Measurements from ENCODE around the gene C15orf39.

The C15orf39 gene

DNA sequence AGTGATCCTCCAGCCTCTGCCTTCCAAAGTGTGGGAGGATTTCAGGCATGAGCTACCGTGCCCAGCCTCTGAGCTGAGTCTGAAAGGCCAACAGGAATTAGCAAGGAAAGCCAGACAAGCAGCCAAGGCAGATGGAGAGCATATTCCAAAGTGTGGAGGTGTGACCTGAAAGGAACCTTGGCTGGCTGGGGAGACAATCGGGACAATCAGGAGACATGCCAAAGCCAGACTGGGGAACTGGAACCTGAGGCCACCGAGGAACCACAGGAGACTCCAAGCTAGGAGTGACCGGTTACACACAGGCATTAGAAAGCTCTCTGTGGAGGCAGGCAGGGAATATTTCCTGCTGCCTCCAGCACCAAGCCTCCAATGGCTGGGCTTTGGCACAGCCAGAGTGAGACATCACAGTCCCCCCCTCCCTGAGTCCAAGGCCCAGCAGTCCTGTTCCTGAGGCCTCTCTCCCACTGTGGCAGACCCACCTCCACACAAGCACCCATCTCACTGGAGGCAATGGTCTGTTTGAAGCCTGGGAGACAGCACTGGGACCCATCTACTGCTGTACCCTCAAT is 4.5 kb upstream of the C15orf39 start:
- DNase-seq (ENCODE audit: low read depth in 1 of 2, low spot score in 1 of 2), result no peak
- no peak overlapping the region for H3K27ac ChIP-seq (replicated peaks)
- no peaks in the 10 kb centered on the region for H3K27me3 ChIP-seq (ENCODE audit: insufficient read depth, poor library complexity, severe bottlenecking)
- TF ChIP-seq SPI1 (IDR thresholded peaks at IDR 0.05; ENCODE audit: borderline replicate concordance, low read depth) (no peak), GABPA (IDR thresholded peaks at IDR 0.05; ENCODE audit: low read depth) (no peak), POLR2AphosphoS5 (IDR thresholded peaks at IDR 0.05; ENCODE audit: low read depth) (no peak)
- TF ChIP-seq, protein P1, sequence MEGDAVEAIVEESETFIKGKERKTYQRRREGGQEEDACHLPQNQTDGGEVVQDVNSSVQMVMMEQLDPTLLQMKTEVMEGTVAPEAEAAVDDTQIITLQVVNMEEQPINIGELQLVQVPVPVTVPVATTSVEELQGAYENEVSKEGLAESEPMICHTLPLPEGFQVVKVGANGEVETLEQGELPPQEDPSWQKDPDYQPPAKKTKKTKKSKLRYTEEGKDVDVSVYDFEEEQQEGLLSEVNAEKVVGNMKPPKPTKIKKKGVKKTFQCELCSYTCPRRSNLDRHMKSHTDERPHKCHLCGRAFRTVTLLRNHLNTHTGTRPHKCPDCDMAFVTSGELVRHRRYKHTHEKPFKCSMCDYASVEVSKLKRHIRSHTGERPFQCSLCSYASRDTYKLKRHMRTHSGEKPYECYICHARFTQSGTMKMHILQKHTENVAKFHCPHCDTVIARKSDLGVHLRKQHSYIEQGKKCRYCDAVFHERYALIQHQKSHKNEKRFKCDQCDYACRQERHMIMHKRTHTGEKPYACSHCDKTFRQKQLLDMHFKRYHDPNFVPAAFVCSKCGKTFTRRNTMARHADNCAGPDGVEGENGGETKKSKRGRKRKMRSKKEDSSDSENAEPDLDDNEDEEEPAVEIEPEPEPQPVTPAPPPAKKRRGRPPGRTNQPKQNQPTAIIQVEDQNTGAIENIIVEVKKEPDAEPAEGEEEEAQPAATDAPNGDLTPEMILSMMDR (IDR thresholded peaks at IDR 0.05; ENCODE audit: insufficient read depth, low read length), result no peak
- TF ChIP-seq, protein P2, sequence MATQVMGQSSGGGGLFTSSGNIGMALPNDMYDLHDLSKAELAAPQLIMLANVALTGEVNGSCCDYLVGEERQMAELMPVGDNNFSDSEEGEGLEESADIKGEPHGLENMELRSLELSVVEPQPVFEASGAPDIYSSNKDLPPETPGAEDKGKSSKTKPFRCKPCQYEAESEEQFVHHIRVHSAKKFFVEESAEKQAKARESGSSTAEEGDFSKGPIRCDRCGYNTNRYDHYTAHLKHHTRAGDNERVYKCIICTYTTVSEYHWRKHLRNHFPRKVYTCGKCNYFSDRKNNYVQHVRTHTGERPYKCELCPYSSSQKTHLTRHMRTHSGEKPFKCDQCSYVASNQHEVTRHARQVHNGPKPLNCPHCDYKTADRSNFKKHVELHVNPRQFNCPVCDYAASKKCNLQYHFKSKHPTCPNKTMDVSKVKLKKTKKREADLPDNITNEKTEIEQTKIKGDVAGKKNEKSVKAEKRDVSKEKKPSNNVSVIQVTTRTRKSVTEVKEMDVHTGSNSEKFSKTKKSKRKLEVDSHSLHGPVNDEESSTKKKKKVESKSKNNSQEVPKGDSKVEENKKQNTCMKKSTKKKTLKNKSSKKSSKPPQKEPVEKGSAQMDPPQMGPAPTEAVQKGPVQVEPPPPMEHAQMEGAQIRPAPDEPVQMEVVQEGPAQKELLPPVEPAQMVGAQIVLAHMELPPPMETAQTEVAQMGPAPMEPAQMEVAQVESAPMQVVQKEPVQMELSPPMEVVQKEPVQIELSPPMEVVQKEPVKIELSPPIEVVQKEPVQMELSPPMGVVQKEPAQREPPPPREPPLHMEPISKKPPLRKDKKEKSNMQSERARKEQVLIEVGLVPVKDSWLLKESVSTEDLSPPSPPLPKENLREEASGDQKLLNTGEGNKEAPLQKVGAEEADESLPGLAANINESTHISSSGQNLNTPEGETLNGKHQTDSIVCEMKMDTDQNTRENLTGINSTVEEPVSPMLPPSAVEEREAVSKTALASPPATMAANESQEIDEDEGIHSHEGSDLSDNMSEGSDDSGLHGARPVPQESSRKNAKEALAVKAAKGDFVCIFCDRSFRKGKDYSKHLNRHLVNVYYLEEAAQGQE (IDR thresholded peaks at IDR 0.05; ENCODE audit: insufficient replicate concordance, low read depth), result no peak
- H3K4me3 ChIP-seq (replicated peaks; ENCODE audit: insufficient read depth, low read length), result no peak overlapping the region

- H3K4me3 ChIP-seq (replicated peaks; ENCODE audit: insufficient read depth, low read length), result no peak overlapping the region
- H3K27ac ChIP-seq (replicated peaks), result no peak overlapping the region
Observed at GRCh38 chr15:75198560-75199356, 2.9 kb upstream of the C15orf39 start.

GRCh38 chr15:75199357-75199940 is 2.2 kb upstream of the C15orf39 start:
- no peaks in the 10 kb centered on the region for H3K27me3 ChIP-seq (ENCODE audit: insufficient read depth, poor library complexity, severe bottlenecking)
- TF ChIP-seq POLR2AphosphoS5 (IDR thresholded peaks at IDR 0.05; ENCODE audit: low read depth), result no peak
- TF ChIP-seq SPI1 (IDR thresholded peaks at IDR 0.05; ENCODE audit: borderline replicate concordance, low read depth), result no peak
- no peak for TF ChIP-seq GABPA (IDR thresholded peaks at IDR 0.05; ENCODE audit: low read depth)
- TF ChIP-seq, protein P2 (IDR thresholded peaks at IDR 0.05; ENCODE audit: insufficient replicate concordance, low read depth), result no peak
- TF ChIP-seq, protein P1 (IDR thresholded peaks at IDR 0.05; ENCODE audit: insufficient read depth, low read length), result no peak
- no peak overlapping the region; the same call in 1 of the 2 replicates for H3K27ac ChIP-seq (replicated peaks)
- DNase-seq (ENCODE audit: low read depth in 1 of 2, low spot score in 1 of 2), result no peak
- no peak overlapping the region for H3K4me3 ChIP-seq (replicated peaks; ENCODE audit: insufficient read depth, low read length)

More at GRCh38 chr15:75198560-75199356, 2.9 kb upstream of the C15orf39 start:
- peak in 1 of 2 experiments; percentile 68 for DNase-seq (ENCODE audit: low read depth in 1 of 2, low spot score in 1 of 2)
- TF ChIP-seq POLR2AphosphoS5 (IDR thresholded peaks at IDR 0.05; ENCODE audit: low read depth) (no peak), SPI1 (IDR thresholded peaks at IDR 0.05; ENCODE audit: borderline replicate concordance, low read depth) (no peak)
- TF ChIP-seq, protein P1 (IDR thresholded peaks at IDR 0.05; ENCODE audit: insufficient read depth, low read length), result no peak
- H3K27me3 ChIP-seq (ENCODE audit: insufficient read depth, poor library complexity, severe bottlenecking), result no peaks in the 10 kb centered on the region

Data from HL-60 (cell line).